GM23248 (cell line): ENCODE results near the gene HYDIN. TPM values are rescaled to one million over a fixed set of nuclear protein-coding genes. Genes with fewer than 3 reads are reported as not detected.

Experiments used
- DNase-seq: peaks from one replicate; pipeline ENCODE4 v3.0.0-alpha.2; 2015
- H2AFZ ChIP-seq: fragments of 200-600 bp; sonication (generic); 2 replicates; pipeline ENCODE4 v1.6.1; 2016; ENCODE audit warnings: antibody characterized with exemption
- H3F3A ChIP-seq: fragments of 200-600 bp; sonication (generic); 2 replicates; pipeline ENCODE4 v1.6.1; 2016; ENCODE audit warnings: mild to moderate bottlenecking, antibody characterized with exemption, mixed run types; ENCODE audit not compliant: insufficient read depth
- H3K27ac ChIP-seq: fragments of 200-600 bp; sonication (generic); 2 replicates; pipeline ENCODE4 v1.5.1; 2016; ENCODE audit warnings: mild to moderate bottlenecking
- H3K27me3 ChIP-seq: fragments of 200-600 bp; sonication (generic); replicated peaks from 2 replicates; pipeline ENCODE4 v1.6.1; 2016; ENCODE audit warnings: mild to moderate bottlenecking; ENCODE audit not compliant: insufficient read depth
- H3K36me3 ChIP-seq: fragments of 200-600 bp; sonication (generic); 2 replicates; pipeline ENCODE4 v1.6.1; 2016; ENCODE audit warnings: low read depth, mild to moderate bottlenecking
- H3K4me1 ChIP-seq: fragments of 200-600 bp; sonication (generic); 2 replicates; pipeline ENCODE4 v1.6.1; 2016; ENCODE audit warnings: mild to moderate bottlenecking; ENCODE audit not compliant: insufficient read depth
- H3K4me2 ChIP-seq: fragments of 200-600 bp; sonication (generic); one replicate; pipeline ENCODE4 v1.6.1; 2016; ENCODE audit warnings: mild to moderate bottlenecking; ENCODE audit not compliant: unreplicated experiment
- H3K4me3 ChIP-seq: fragments of 200-600 bp; sonication (generic); 2 replicates; pipeline ENCODE4 v1.5.1; 2016; ENCODE audit warnings: mild to moderate bottlenecking
- H3K79me2 ChIP-seq: fragments of 200-600 bp; sonication (generic); 2 replicates; pipeline ENCODE4 v1.6.1; 2016; ENCODE audit warnings: mild to moderate bottlenecking; ENCODE audit not compliant: insufficient read depth
- H3K9ac ChIP-seq: fragments of 200-600 bp; sonication (generic); 2 replicates; pipeline ENCODE4 v1.6.1; 2016; ENCODE audit warnings: mild to moderate bottlenecking
- H3K9me2 ChIP-seq: fragments of 200-600 bp; sonication (generic); 2 replicates; pipeline ENCODE4 v1.6.1; 2016; ENCODE audit warnings: mixed run types, mild to moderate bottlenecking, moderate library complexity; ENCODE audit not compliant: insufficient read depth
- H3K9me3 ChIP-seq: fragments of 200-600 bp; sonication (generic); one replicate; pipeline ENCODE4 v1.6.1; 2017; ENCODE audit warnings: low read depth
- H4K20me1 ChIP-seq: fragments of 200-600 bp; sonication (generic); 2 replicates; pipeline ENCODE4 v1.6.0; 2016; ENCODE audit not compliant: insufficient read depth
- EZH2 ChIP-seq: fragments of 200-600 bp; sonication (generic); IDR thresholded peaks from 2 replicates; pipeline ENCODE4 v1.6.1; 2018; ENCODE audit warnings: antibody characterized with exemption, mild to moderate bottlenecking; ENCODE audit not compliant: insufficient read depth, poor library complexity, severe bottlenecking
- EZH2phosphoT487 ChIP-seq: fragments of 200-600 bp; sonication (generic); IDR thresholded peaks from 2 replicates; pipeline ENCODE4 v1.6.1; 2018; ENCODE audit warnings: antibody characterized with exemption, moderate library complexity, mild to moderate bottlenecking, low read depth; ENCODE audit not compliant: insufficient read depth
- WGBS, 2 experiments: methylation state at CpG; one replicate each; pipeline ENCODE4 v1.1.6; 2015 to 2017; ENCODE audit warnings: low lambda C conversion rate in 2 of 2, low coverage in 1 of 2; ENCODE audit errors: missing lambda C conversion rate in 2 of 2; 5-methylcytosine and 5-hydroxymethylcytosine counted together
- in situ Hi-C: fragments of 300-500 bp; cut with MboI; formaldehyde crosslinking; loops from 2 replicates; pipeline ENCODE4 v1.15.0; 2020
- polyA plus RNA-seq: library from polyadenylated mRNA; unstranded; fragments of >200 nt; fragmentation: Nextera tagmentation; extraction: Ambion mirVana; gene quantifications from 2 replicates; pipeline ENCODE4 v1.2.1, GENCODE V29; 2016
- total RNA-seq: library from RNA; depleted of rRNA; stranded (reverse); fragments of >200 nt; shearing (Covaris generic); gene quantifications from 2 replicates; pipeline ENCODE4 v1.2.3, GENCODE V29; 2014

The HYDIN gene
- total and polyA plus RNA-seq, 2 experiments from 2014 or later, result 0.50 to 0.54 TPM

DNA sequence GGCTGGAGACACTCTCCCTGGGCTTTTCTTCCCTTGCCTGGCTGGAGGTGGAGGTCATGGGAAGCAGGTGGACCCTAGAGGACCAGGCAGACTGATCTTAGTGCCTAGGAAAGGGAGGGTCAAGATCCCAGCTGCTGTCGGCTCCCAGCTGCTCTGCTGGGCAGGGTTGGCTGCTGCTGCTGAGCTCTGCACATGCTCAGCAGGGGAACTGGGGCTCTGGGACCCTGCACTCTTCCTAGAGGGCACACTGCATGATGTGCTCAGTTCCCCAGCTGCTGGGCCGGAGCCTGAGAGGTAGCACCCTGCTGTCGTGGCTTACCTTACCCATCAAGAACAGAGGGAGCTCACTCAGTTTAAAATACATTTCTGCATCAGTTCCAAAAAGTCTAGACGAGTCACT, 463.9 kb downstream of the HYDIN start:
- TF ChIP-seq EZH2phosphoT487 (no peak), EZH2 (no peak)
- no peak overlapping the region for H3K9ac ChIP-seq
- H3K9me3 ChIP-seq, result no peaks in the 10 kb centered on the region
- H4K20me1 ChIP-seq, result no peaks in the 10 kb centered on the region
- in situ Hi-C loops, result loop anchor here (25.0 kb wide), 1 partner anchor 379 kb away; no protein-coding TSS in a partner anchor
- 91 to 93% methylated on average over 4 of the region's 4 CpGs for WGBS, 2 experiments
- H3K79me2 ChIP-seq, result no peaks in the 10 kb centered on the region
- H3K9me2 ChIP-seq, result no peaks in the 10 kb centered on the region
- peaks cover 15% of the 10 kb centered on the region for H3K4me1 ChIP-seq
- no peaks in the 10 kb centered on the region for H3K36me3 ChIP-seq
- no peaks in the 10 kb centered on the region for H3K27me3 ChIP-seq
- no peak for DNase-seq
- H3K4me3 ChIP-seq, result no peak overlapping the region
- no peak overlapping the region for H2AFZ ChIP-seq
- H3K4me2 ChIP-seq, result no peak overlapping the region
- H3K27ac ChIP-seq, result no peak overlapping the region
- H3F3A ChIP-seq, result peaks cover 12% of the 10 kb centered on the region

GRCh38 chr16:70766176-70766575, 464.3 kb downstream of the HYDIN start:
- Histone ChIP-seq H3K4me3 (no peak overlapping the region), H4K20me1 (no peaks in the 10 kb centered on the region), H3K4me1 (peaks cover 20% of the 10 kb centered on the region), H2AFZ (no peak overlapping the region), H3K9me3 (no peaks in the 10 kb centered on the region), H3K4me2 (no peak overlapping the region), H3F3A (peaks cover 17% of the 10 kb centered on the region), H3K9ac (no peak overlapping the region), H3K27ac (no peak overlapping the region), H3K36me3 (no peaks in the 10 kb centered on the region), H3K27me3 (no peaks in the 10 kb centered on the region), H3K79me2 (no peaks in the 10 kb centered on the region), H3K9me2 (no peaks in the 10 kb centered on the region)
- in situ Hi-C loops, result loop anchor here (25.0 kb wide), 1 partner anchor 379 kb away; no protein-coding TSS in a partner anchor
- TF ChIP-seq EZH2phosphoT487 (no peak), EZH2 (no peak)
- 93 to 94% methylated on average over 8 of the region's 8 CpGs for WGBS, 2 experiments
- no peak for DNase-seq

GRCh38 chr16:70765491-70765890, 465.0 kb downstream of the HYDIN start:
- TF ChIP-seq EZH2, result no peak
- TF ChIP-seq EZH2phosphoT487, result no peak
- in situ Hi-C loops, result loop anchor here (25.0 kb wide), 1 partner anchor 378 kb away; no protein-coding TSS in a partner anchor
- DNase-seq, result no peak
- Histone ChIP-seq H3K9me2 (no peaks in the 10 kb centered on the region), H3K79me2 (no peaks in the 10 kb centered on the region), H3K4me2 (no peak overlapping the region), H4K20me1 (no peaks in the 10 kb centered on the region), H3K4me3 (no peak overlapping the region), H3F3A (peaks cover 17% of the 10 kb centered on the region), H3K27me3 (no peaks in the 10 kb centered on the region), H3K27ac (no peak overlapping the region), H3K36me3 (no peaks in the 10 kb centered on the region), H2AFZ (no peak overlapping the region), H3K9me3 (no peaks in the 10 kb centered on the region), H3K9ac (no peak overlapping the region), H3K4me1 (peaks cover 25% of the 10 kb centered on the region)
- WGBS, 2 experiments, result 95 to 97% methylated on average over 8 of the region's 8 CpGs

GRCh38 chr16:70764632-70765031, 465.9 kb downstream of the HYDIN start:
- DNase-seq, result no peak
- Histone ChIP-seq H3K27ac (no peak overlapping the region), H3K4me3 (no peak overlapping the region), H3F3A (peaks cover 26% of the 10 kb centered on the region), H3K4me1 (peaks cover 33% of the 10 kb centered on the region), H3K36me3 (no peaks in the 10 kb centered on the region), H3K9me3 (no peaks in the 10 kb centered on the region), H3K27me3 (no peaks in the 10 kb centered on the region), H3K79me2 (no peaks in the 10 kb centered on the region), H3K4me2 (no peak overlapping the region), H3K9ac (no peak overlapping the region), H4K20me1 (no peaks in the 10 kb centered on the region), H3K9me2 (no peaks in the 10 kb centered on the region), H2AFZ (no peak overlapping the region)
- TF ChIP-seq EZH2phosphoT487, result no peak
- TF ChIP-seq EZH2, result no peak
- 77 to 79% methylated on average over 10 of the region's 10 CpGs for WGBS, 2 experiments
- in situ Hi-C loops, result loop anchor here (25.0 kb wide), 1 partner anchor 377 kb away; no protein-coding TSS in a partner anchor
